Measurements from ENCODE around the gene BPIFA3. TPM values are rescaled to one million over a fixed set of nuclear protein-coding genes. Genes with fewer than 3 reads are reported as not detected.

Gene BPIFA3
- total RNA-seq, 1 donor from 2014 or later, result not detected

GRCh38 chr20:33262658-33263065, 45.5 kb downstream of the BPIFA3 start:
- H3K27ac Mint-ChIP-seq, result no peak overlapping the region
- peaks cover 3% of the 10 kb centered on the region for H3K4me1 Mint-ChIP-seq
- H3K36me3 Mint-ChIP-seq, result no peaks in the 10 kb centered on the region
- peaks cover 57% of the 10 kb centered on the region for H3K27me3 Mint-ChIP-seq (ENCODE audit: low read depth)
- H3K4me3 Mint-ChIP-seq, result no peak overlapping the region
- peak in 1 of 2 experiments; percentile 51 for DNase-seq (ENCODE audit: low spot score in 2 of 2, unreplicated experiment in 2 of 2)
- TF ChIP-seq, protein P1, sequence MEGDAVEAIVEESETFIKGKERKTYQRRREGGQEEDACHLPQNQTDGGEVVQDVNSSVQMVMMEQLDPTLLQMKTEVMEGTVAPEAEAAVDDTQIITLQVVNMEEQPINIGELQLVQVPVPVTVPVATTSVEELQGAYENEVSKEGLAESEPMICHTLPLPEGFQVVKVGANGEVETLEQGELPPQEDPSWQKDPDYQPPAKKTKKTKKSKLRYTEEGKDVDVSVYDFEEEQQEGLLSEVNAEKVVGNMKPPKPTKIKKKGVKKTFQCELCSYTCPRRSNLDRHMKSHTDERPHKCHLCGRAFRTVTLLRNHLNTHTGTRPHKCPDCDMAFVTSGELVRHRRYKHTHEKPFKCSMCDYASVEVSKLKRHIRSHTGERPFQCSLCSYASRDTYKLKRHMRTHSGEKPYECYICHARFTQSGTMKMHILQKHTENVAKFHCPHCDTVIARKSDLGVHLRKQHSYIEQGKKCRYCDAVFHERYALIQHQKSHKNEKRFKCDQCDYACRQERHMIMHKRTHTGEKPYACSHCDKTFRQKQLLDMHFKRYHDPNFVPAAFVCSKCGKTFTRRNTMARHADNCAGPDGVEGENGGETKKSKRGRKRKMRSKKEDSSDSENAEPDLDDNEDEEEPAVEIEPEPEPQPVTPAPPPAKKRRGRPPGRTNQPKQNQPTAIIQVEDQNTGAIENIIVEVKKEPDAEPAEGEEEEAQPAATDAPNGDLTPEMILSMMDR (IDR thresholded peaks at IDR 0.05; ENCODE audit: unreplicated experiment), result no peak
- no peaks in the 10 kb centered on the region for H3K9me3 Mint-ChIP-seq

DNA sequence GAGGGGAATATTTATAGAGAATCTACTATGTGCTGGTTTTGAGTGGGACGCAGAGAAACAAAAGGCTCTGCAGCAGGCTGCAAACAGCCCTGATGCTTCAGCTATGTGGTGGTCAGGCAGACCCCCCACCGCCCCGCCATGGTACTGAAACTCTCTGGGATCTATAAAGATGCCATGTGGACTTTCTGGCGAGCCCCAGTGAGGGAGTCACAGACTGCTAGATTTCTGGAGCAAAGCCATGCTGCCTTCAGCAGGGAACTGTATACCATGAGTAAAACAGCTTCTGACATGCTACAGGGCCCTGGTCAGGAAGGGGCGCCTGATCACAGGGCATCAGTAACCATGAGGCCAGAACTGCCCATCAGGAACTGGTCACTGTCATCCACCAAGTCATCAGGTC, 46.6 kb downstream of the BPIFA3 start:
- no peak for DNase-seq (ENCODE audit: low spot score in 2 of 2, unreplicated experiment in 2 of 2)
- Mint-ChIP-seq H3K27ac (no peak overlapping the region), H3K4me3 (no peak overlapping the region), H3K27me3 (ENCODE audit: low read depth) (peaks cover 62% of the 10 kb centered on the region), H3K36me3 (no peaks in the 10 kb centered on the region), H3K9me3 (no peaks in the 10 kb centered on the region), H3K4me1 (peaks cover 3% of the 10 kb centered on the region)
- TF ChIP-seq, protein P1 (IDR thresholded peaks at IDR 0.05; ENCODE audit: unreplicated experiment), result no peak

- H3K36me3 Mint-ChIP-seq, result no peaks in the 10 kb centered on the region
- no peaks in the 10 kb centered on the region for H3K9me3 Mint-ChIP-seq
- TF ChIP-seq, protein P1 (IDR thresholded peaks at IDR 0.05; ENCODE audit: unreplicated experiment), result no peak
- H3K4me3 Mint-ChIP-seq, result no peak overlapping the region
- DNase-seq (ENCODE audit: low spot score in 2 of 2, unreplicated experiment in 2 of 2), result no peak
- peaks cover 1% of the 10 kb centered on the region for H3K4me1 Mint-ChIP-seq
- H3K27ac Mint-ChIP-seq, result no peak overlapping the region
- peaks cover 71% of the 10 kb centered on the region for H3K27me3 Mint-ChIP-seq (ENCODE audit: low read depth)
These were observed 50.5 kb downstream of the BPIFA3 start for GRCh38 chr20:33267701-33268100.

GRCh38 chr20:33272155-33272873, 55.2 kb downstream of the BPIFA3 start:
- no peak for DNase-seq (ENCODE audit: low spot score in 2 of 2, unreplicated experiment in 2 of 2)
- no peaks in the 10 kb centered on the region for H3K4me1 Mint-ChIP-seq
- no peak overlapping the region for H3K4me3 Mint-ChIP-seq
- no peak overlapping the region for H3K27ac Mint-ChIP-seq
- H3K36me3 Mint-ChIP-seq, result no peaks in the 10 kb centered on the region
- TF ChIP-seq, protein P1 (IDR thresholded peaks at IDR 0.05; ENCODE audit: unreplicated experiment), result no peak
- H3K27me3 Mint-ChIP-seq (ENCODE audit: low read depth), result peaks cover 58% of the 10 kb centered on the region
- no peaks in the 10 kb centered on the region for H3K9me3 Mint-ChIP-seq

GRCh38 chr20:33273117-33273851, 56.1 kb downstream of the BPIFA3 start:
- TF ChIP-seq, protein P1 (IDR thresholded peaks at IDR 0.05; ENCODE audit: unreplicated experiment), result no peak
- no peak for DNase-seq (ENCODE audit: low spot score in 2 of 2, unreplicated experiment in 2 of 2)
- Mint-ChIP-seq H3K9me3 (no peaks in the 10 kb centered on the region), H3K27ac (no peak overlapping the region), H3K4me1 (peaks cover 6% of the 10 kb centered on the region), H3K4me3 (no peak overlapping the region), H3K36me3 (no peaks in the 10 kb centered on the region), H3K27me3 (ENCODE audit: low read depth) (peaks cover 50% of the 10 kb centered on the region)
